H1 (cell line): ENCODE data around the gene CNDP1. TPM values are rescaled to one million over a fixed set of nuclear protein-coding genes. Genes with fewer than 3 reads are reported as not detected.

ENCODE experiments used
- CTCF ChIA-PET: fragments of 300-600 bp; sonication (Branson Sonifier 250); formaldehyde crosslinking; loops from one replicate; lab custom pipeline; 2021; ENCODE audit not compliant: partially characterized antibody; lab: Charles Lee
- POLR2A ChIA-PET: fragments of 300-600 bp; sonication (Branson Sonifier 250); formaldehyde crosslinking; loops from one replicate; lab custom pipeline; 2021; ENCODE audit warnings: inconsistent platforms; ENCODE audit not compliant: partially characterized antibody; lab: Charles Lee
- DNase-seq, 2 experiments: peaks; one replicate each; pipeline versions ENCODE4 v3.0.0 to v3.0.0-alpha.2; 2010 to 2022; ENCODE audit warnings: low spot score in 2 of 2, low read depth in 1 of 2, mixed read lengths in 1 of 2
- FAIRE-seq: peaks from 2 replicates; lab custom pipeline; 2011; peaks lifted over from hg19 to GRCh38; lab: Jason Lieb, UNC
- H2AFZ ChIP-seq: 2 replicates; pipeline ENCODE4 v1.8.1; 2012; ENCODE audit warnings: low read length, inconsistent platforms
- H2AK5ac ChIP-seq: 2 replicates; pipeline ENCODE4 v1.6.1; 2013; ENCODE audit warnings: low read depth, low read length
- H2BK120ac ChIP-seq: replicated peaks from 2 replicates; pipeline ENCODE3; 2013; ENCODE audit warnings: low read depth, low read length, inconsistent platforms
- H2BK12ac ChIP-seq: 2 replicates; pipeline ENCODE4 v1.6.1; 2013; ENCODE audit warnings: low read depth, low read length
- H2BK15ac ChIP-seq: 2 replicates; pipeline ENCODE4 v1.6.1; 2013; ENCODE audit warnings: low read length
- H2BK20ac ChIP-seq: 2 replicates; pipeline ENCODE4 v1.6.1; 2013; ENCODE audit warnings: low read length
- H2BK5ac ChIP-seq: 2 replicates; pipeline ENCODE4 v1.6.1; 2013; ENCODE audit warnings: low read depth, low read length
- H3K14ac ChIP-seq: 2 replicates; pipeline ENCODE4 v1.6.1; 2013; ENCODE audit warnings: inconsistent platforms; ENCODE audit not compliant: insufficient read length
- H3K18ac ChIP-seq: 2 replicates; pipeline ENCODE4 v1.6.1; 2013; ENCODE audit warnings: low read length; ENCODE audit errors: extremely low read depth
- H3K23ac ChIP-seq: 2 replicates; pipeline ENCODE4 v1.6.1; 2013; ENCODE audit warnings: inconsistent platforms; ENCODE audit not compliant: insufficient read length
- H3K23me2 ChIP-seq: 2 replicates; pipeline ENCODE4 v1.6.1; 2013; ENCODE audit warnings: low read depth, low read length
- H3K27ac ChIP-seq: 2 replicates; pipeline ENCODE4 v1.6.1; 2011; ENCODE audit warnings: low read depth, low read length, inconsistent platforms
- H3K27me3 ChIP-seq, 4 experiments: replicated peaks in 1 of 4; 1 replicate in 1 of 4; 2 replicates in 3 of 4; pipeline versions ENCODE4 v1.6.1 to v1.8.1; 2011 to 2013; ENCODE audit warnings: low read length in 3 of 4, mild to moderate bottlenecking in 3 of 4, inconsistent platforms in 2 of 4, mixed read lengths in 2 of 4, moderate library complexity in 1 of 4; ENCODE audit not compliant: control insufficient read depth in 3 of 4, insufficient read depth in 3 of 4; ENCODE audit errors: extremely low read depth in 1 of 4
- H3K36me3 ChIP-seq, 4 experiments: 2 replicates each; pipeline versions ENCODE4 v1.6.1 to v1.8.1; 2011 to 2013; ENCODE audit warnings: mild to moderate bottlenecking in 4 of 4, low read length in 3 of 4, moderate library complexity in 2 of 4, control low read depth in 1 of 4, inconsistent platforms in 1 of 4; ENCODE audit not compliant: insufficient read depth in 4 of 4, control insufficient read depth in 2 of 4
- H3K4ac ChIP-seq: replicated peaks from 2 replicates; pipeline ENCODE3; 2013; ENCODE audit warnings: low read length, low read depth, mixed read lengths, inconsistent platforms; ENCODE audit not compliant: insufficient read length
- H3K4me1 ChIP-seq, 4 experiments: replicated peaks in 1 of 4; 1 replicate in 1 of 4; 2 replicates in 3 of 4; pipeline versions ENCODE4 v1.6.1 to v1.8.1; 2011 to 2013; ENCODE audit warnings: low read length in 3 of 4, inconsistent platforms in 2 of 4, mixed read lengths in 1 of 4; ENCODE audit not compliant: insufficient read depth in 4 of 4, control insufficient read depth in 3 of 4
- H3K4me2 ChIP-seq, 2 experiments: 2 replicates each; pipeline versions ENCODE4 v1.6.1 to v1.8.1; 2011 to 2013; ENCODE audit warnings: low read depth in 2 of 2, low read length in 2 of 2, control low read depth in 1 of 2, inconsistent platforms in 1 of 2, mild to moderate bottlenecking in 1 of 2; ENCODE audit not compliant: insufficient read depth in 1 of 2
- H3K4me3 ChIP-seq, 4 experiments: fragments of 200-600, 300-600 bp in 1 of 4; sonication (generic), shearing (Covaris generic), sonication (Bioruptor Twin) in 1 of 4; 2 replicates each; pipeline versions ENCODE4 v1.5.1 to v1.8.1; 2011 to 2016; ENCODE audit warnings: low read length in 4 of 4, low read depth in 3 of 4, control low read depth in 2 of 4, inconsistent platforms in 2 of 4, mild to moderate bottlenecking in 2 of 4, mixed read lengths in 1 of 4, moderate library complexity in 1 of 4; ENCODE audit not compliant: insufficient read depth in 2 of 4; ENCODE audit errors: extremely low read depth in 1 of 4
- H3K56ac ChIP-seq: replicated peaks from 2 replicates; pipeline ENCODE3; 2013; ENCODE audit warnings: low read depth, mild to moderate bottlenecking, mixed read lengths, low read length, inconsistent platforms; ENCODE audit not compliant: insufficient read length
- H3K79me1 ChIP-seq: 2 replicates; pipeline ENCODE4 v1.6.1; 2013; ENCODE audit warnings: low read depth, low read length, control low read depth
- H3K79me2 ChIP-seq, 2 experiments: 2 replicates each; pipeline versions ENCODE4 v1.6.1 to v1.8.1; 2012 to 2013; ENCODE audit warnings: low read length in 2 of 2, mild to moderate bottlenecking in 2 of 2, inconsistent platforms in 1 of 2; ENCODE audit not compliant: insufficient read depth in 2 of 2, control insufficient read depth in 1 of 2
- H3K9ac ChIP-seq, 4 experiments: replicated peaks in 1 of 4; 1 replicate in 1 of 4; 2 replicates in 3 of 4; pipeline versions ENCODE4 v1.6.1 to v1.8.1; 2011 to 2013; ENCODE audit warnings: low read depth in 3 of 4, low read length in 3 of 4, control low read depth in 2 of 4, mild to moderate bottlenecking in 2 of 4, moderate library complexity in 2 of 4, inconsistent platforms in 1 of 4; ENCODE audit errors: extremely low read depth in 1 of 4
- H3K9me3 ChIP-seq, 2 experiments: 2 replicates each; pipeline versions ENCODE4 v1.6.1 to v1.8.1; 2012 to 2013; ENCODE audit warnings: mild to moderate bottlenecking in 2 of 2, moderate library complexity in 2 of 2, control low read depth in 1 of 2, inconsistent platforms in 1 of 2, low read depth in 1 of 2, low read length in 1 of 2, mixed read lengths in 1 of 2; ENCODE audit not compliant: insufficient read depth in 2 of 2
- H4K20me1 ChIP-seq, 2 experiments: replicated peaks in 1 of 2; 2 replicates each; pipeline versions ENCODE3 to v1.8.1; 2011 to 2013; ENCODE audit warnings: inconsistent platforms in 2 of 2, low read length in 2 of 2, mild to moderate bottlenecking in 1 of 2; ENCODE audit not compliant: insufficient read depth in 2 of 2, control insufficient read depth in 1 of 2
- H4K5ac ChIP-seq: 2 replicates; pipeline ENCODE4 v1.6.1; 2013; ENCODE audit warnings: low read length, low read depth, mixed read lengths, inconsistent platforms; ENCODE audit not compliant: insufficient read length
- H4K8ac ChIP-seq: 2 replicates; pipeline ENCODE4 v1.8.0; 2013; ENCODE audit warnings: mild to moderate bottlenecking, moderate library complexity, low read length, inconsistent platforms; ENCODE audit not compliant: insufficient read depth; ENCODE audit errors: extremely low read depth
- H4K91ac ChIP-seq: replicated peaks from 2 replicates; pipeline ENCODE3; 2013; ENCODE audit warnings: low read length, mixed read lengths, inconsistent platforms; ENCODE audit not compliant: insufficient read length
- CEBPB ChIP-seq: IDR thresholded peaks from 2 replicates; pipeline ENCODE4 v1.6.1; 2012; ENCODE audit warnings: low read depth, low read length
- CHD1 ChIP-seq: IDR thresholded peaks from 2 replicates; pipeline ENCODE4 v1.6.1; 2012; ENCODE audit warnings: low read depth, low read length, improper control_type of control experiment
- CHD2 ChIP-seq: IDR thresholded peaks from 2 replicates; pipeline ENCODE4 v1.6.1; 2012; ENCODE audit warnings: low read length, improper control_type of control experiment
- EGR1 ChIP-seq: IDR thresholded peaks from 2 replicates; pipeline ENCODE4 v1.6.1; 2011; ENCODE audit warnings: low read depth, low read length, borderline replicate concordance
- FOSL1 ChIP-seq: IDR thresholded peaks from 2 replicates; pipeline ENCODE4 v1.6.1; 2011; ENCODE audit warnings: mild to moderate bottlenecking, low read depth, low read length, moderate library complexity; ENCODE audit not compliant: insufficient read depth
- HDAC6 ChIP-seq: IDR thresholded peaks from one replicate; pipeline ENCODE4 v1.7.1; 2012; ENCODE audit warnings: low read depth, mild to moderate bottlenecking, inconsistent platforms, low read length, moderate library complexity
- POU5F1 ChIP-seq: IDR thresholded peaks from 2 replicates; pipeline ENCODE4 v1.6.1; 2011; ENCODE audit warnings: low read depth, mild to moderate bottlenecking, low read length, moderate library complexity
- RFX5 ChIP-seq: IDR thresholded peaks from 2 replicates; pipeline ENCODE4 v1.6.1; 2011; ENCODE audit warnings: low read depth, low read length, improper control_type of control experiment, borderline replicate concordance
- SIN3A ChIP-seq, 2 experiments: IDR thresholded peaks in 1 of 2; conservative IDR thresholded peaks in 1 of 2; 2 replicates each; pipeline ENCODE4 v1.6.1; 2011 to 2012; ENCODE audit warnings: low read length in 2 of 2, improper control_type of control experiment in 1 of 2, low read depth in 1 of 2, mild to moderate bottlenecking in 1 of 2
- SP1 ChIP-seq: IDR thresholded peaks from 2 replicates; pipeline ENCODE4 v1.6.1; 2011; ENCODE audit warnings: low read depth, low read length
- TCF12 ChIP-seq: IDR thresholded peaks from 2 replicates; pipeline ENCODE4 v1.6.1; 2011; ENCODE audit warnings: low read depth, mild to moderate bottlenecking, low read length
- WGBS, 2 experiments: shearing (Covaris generic) in 1 of 2; methylation state at CpG; one replicate each; pipeline versions ENCODE4 v1.1.6 to v1.1.7; 2013 to 2015; ENCODE audit warnings: low lambda C conversion rate in 2 of 2, mixed read lengths in 2 of 2, inconsistent platforms in 1 of 2, low coverage in 1 of 2, missing lambda C conversion rate in 1 of 2; ENCODE audit not compliant: insufficient replicate concordance in 2 of 2, insufficient coverage in 1 of 2, insufficient read length in 1 of 2; ENCODE audit errors: extremely low coverage in 1 of 2, missing lambda C conversion rate in 1 of 2; 5-methylcytosine and 5-hydroxymethylcytosine counted together
- polyA plus RNA-seq, 7 experiments: library from polyadenylated mRNA; depleted of rRNA in 3 of 7; stranded (reverse) in 5 of 7; unstranded in 2 of 7; fragments of >200 nt in 5 of 7; fragments of 200-250 nt in 2 of 7; gene quantifications; 1 replicate in 5 of 7; 2 replicates in 1 of 7; 4 replicates in 1 of 7; pipeline versions ENCODE4 v1.2.1 to v1.2.3, GENCODE V29; 2011 to 2013; ENCODE audit warnings: missing spikeins in 2 of 7, mixed read lengths in 2 of 7
- total RNA-seq: library from RNA; stranded (reverse); fragmentation: NEBNext Ultra II Directional; extraction: Animal tissue kit (Norgen Biotek cat#: 25700); gene quantifications from 2 replicates; pipeline ENCODE4 v1.2.1, GENCODE V29; 2021
- TF ChIP-seq, protein P1 (sequence below), 3 experiments: IDR thresholded peaks; 1 replicate in 2 of 3; 2 replicates in 1 of 3; pipeline versions ENCODE4 v1.5.1 to v1.6.1; 2011; ENCODE audit warnings: low read length in 3 of 3, mild to moderate bottlenecking in 3 of 3, inconsistent platforms in 2 of 3, low read depth in 1 of 3, moderate library complexity in 1 of 3; ENCODE audit not compliant: insufficient read depth in 1 of 3; ENCODE audit errors: control extremely low read depth in 1 of 3

CNDP1 gene
- total and polyA plus RNA-seq, 2 of the 8 experiments (the other 6 are each of a cell fraction or from before 2014, with no cell fraction given): 0.09 TPM; not detected in 1

DNA sequence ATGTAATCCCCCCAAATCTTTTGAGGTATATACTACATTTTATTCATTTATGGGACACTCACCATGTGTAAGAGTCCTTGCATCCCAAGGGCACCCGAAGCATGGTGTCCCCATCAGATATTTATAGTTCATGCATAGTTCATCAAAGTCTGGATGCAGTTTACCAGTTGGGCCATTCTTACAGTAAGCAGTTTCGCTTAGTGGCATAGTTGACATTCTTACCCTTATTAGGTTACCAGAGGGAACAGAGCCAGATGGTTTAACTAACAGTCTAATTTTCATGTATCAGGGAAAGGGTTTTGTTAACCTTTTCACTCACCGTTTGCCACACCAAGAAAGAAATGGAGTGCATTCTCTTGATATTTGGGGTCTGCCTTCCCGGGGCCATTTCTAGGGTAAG lies 70.5 kb downstream of the CNDP1 start:
- 91% methylated on average over 4 of the region's 4 CpGs; no CpG with 5 or more reads in 1 of the 2 experiments for WGBS, 2 experiments
- no peak overlapping the region for H2BK12ac ChIP-seq
- H2BK120ac ChIP-seq: no peak overlapping the region
- DNase-seq: no peak
- CTCF ChIA-PET: interaction anchor here (1.0 to 1.1 kb wide), 3 partner anchors 21 to 53 kb away, joined by 3 to 4 read pairs (median 3); no protein-coding TSS in a partner anchor
- H2AFZ ChIP-seq: no peak overlapping the region
- TF ChIP-seq CHD1 (no peak), FOSL1 (no peak), RFX5 (no peak), SP1 (no peak), CEBPB (no peak), TCF12 (no peak), POU5F1 (no peak), HDAC6 (no peak), EGR1 (no peak), SIN3A (conservative IDR thresholded peaks at IDR 0.05 in 1 of 2, IDR thresholded peaks at IDR 0.05 in 1 of 2; ENCODE audit: low read depth in 1 of 2, low read length in 2 of 2) (no peak), CHD2 (no peak)
- TF ChIP-seq, protein P1, sequence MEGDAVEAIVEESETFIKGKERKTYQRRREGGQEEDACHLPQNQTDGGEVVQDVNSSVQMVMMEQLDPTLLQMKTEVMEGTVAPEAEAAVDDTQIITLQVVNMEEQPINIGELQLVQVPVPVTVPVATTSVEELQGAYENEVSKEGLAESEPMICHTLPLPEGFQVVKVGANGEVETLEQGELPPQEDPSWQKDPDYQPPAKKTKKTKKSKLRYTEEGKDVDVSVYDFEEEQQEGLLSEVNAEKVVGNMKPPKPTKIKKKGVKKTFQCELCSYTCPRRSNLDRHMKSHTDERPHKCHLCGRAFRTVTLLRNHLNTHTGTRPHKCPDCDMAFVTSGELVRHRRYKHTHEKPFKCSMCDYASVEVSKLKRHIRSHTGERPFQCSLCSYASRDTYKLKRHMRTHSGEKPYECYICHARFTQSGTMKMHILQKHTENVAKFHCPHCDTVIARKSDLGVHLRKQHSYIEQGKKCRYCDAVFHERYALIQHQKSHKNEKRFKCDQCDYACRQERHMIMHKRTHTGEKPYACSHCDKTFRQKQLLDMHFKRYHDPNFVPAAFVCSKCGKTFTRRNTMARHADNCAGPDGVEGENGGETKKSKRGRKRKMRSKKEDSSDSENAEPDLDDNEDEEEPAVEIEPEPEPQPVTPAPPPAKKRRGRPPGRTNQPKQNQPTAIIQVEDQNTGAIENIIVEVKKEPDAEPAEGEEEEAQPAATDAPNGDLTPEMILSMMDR (IDR thresholded peaks at IDR 0.05; ENCODE audit: control extremely low read depth in 1 of 3, insufficient read depth in 1 of 3, low read depth in 1 of 3, low read length in 3 of 3): no peak
- TF ChIP-seq, all 59 proteins: peak for 0
- Histone ChIP-seq H3K4ac (no peak overlapping the region), H3K23me2 (no peaks in the 10 kb centered on the region), H2AK5ac (no peak overlapping the region), H3K36me3 (no peaks in the 10 kb centered on the region), H2BK15ac (no peak overlapping the region), H3K4me1 (no peaks in the 10 kb centered on the region), H4K5ac (no peak overlapping the region), H3K4me2 (no peak overlapping the region), H3K27ac (no peak overlapping the region), H3K23ac (no peak overlapping the region), H4K20me1 (peaks cover 0 to 2% of the 10 kb centered on the region in 2 experiments), H3K18ac (no peak overlapping the region), H3K79me1 (peaks cover 3% of the 10 kb centered on the region; the same call in 1 of the 2 replicates), H2BK5ac (no peak overlapping the region), H3K14ac (no peak overlapping the region), H3K27me3 (no peaks in the 10 kb centered on the region), H3K9ac (no peak overlapping the region), H3K4me3 (no peak overlapping the region), H3K56ac (no peak overlapping the region), H4K91ac (no peak overlapping the region), H2BK20ac (no peak overlapping the region), H3K79me2 (peaks cover 4 to 20% of the 10 kb centered on the region in 2 experiments; a peak in 3 of 4 replicates), H4K8ac (no peak overlapping the region), H3K9me3 (no peaks in the 10 kb centered on the region)
- POLR2A ChIA-PET: no interaction called here
- FAIRE-seq: no peak
